Heart left ventricle (tissue), 16 donors: ENCODE measurements around the gene NOSTRIN. TPM values are rescaled to one million over a fixed set of nuclear protein-coding genes. Genes with fewer than 3 reads are reported as not detected.

Source experiments
- ATAC-seq, 4 donors: fragments of 200-7000 bp; cut with Tn5 transposase; one replicate each; pipeline ENCODE4 v1.9.1; 2020 to 2022; ENCODE audit warnings: moderate library complexity in 4 of 4, mild to moderate bottlenecking in 3 of 4, moderate number of reproducible peaks in 1 of 4
- DNase-seq, 5 donors: peaks; one replicate each; pipeline ENCODE4 v3.0.0-alpha.2; 2020
- H3K27ac ChIP-seq, 12 donors: fragments of 200-600 bp; sonication (generic) in 4 of 12; one replicate each; pipeline versions ENCODE4 v1.5.0 to v1.8.0; 2016 to 2022; ENCODE audit warnings: mild to moderate bottlenecking in 2 of 12
- H3K27me3 ChIP-seq, 9 donors: fragments of 200-600 bp; sonication (generic) in 2 of 9; one replicate each; pipeline versions ENCODE4 v1.5.1 to v1.8.0; 2016 to 2022; ENCODE audit warnings: mild to moderate bottlenecking in 3 of 9
- H3K36me3 ChIP-seq, 9 donors: fragments of 200-600 bp; sonication (generic) in 2 of 9; one replicate each; pipeline versions ENCODE4 v1.5.0 to v1.8.0; 2018 to 2022; ENCODE audit warnings: mild to moderate bottlenecking in 2 of 9
- H3K4me1 ChIP-seq, 12 donors: fragments of 200-600 bp; sonication (generic) in 4 of 12; one replicate each; pipeline versions ENCODE4 v1.5.0 to v1.8.0; 2016 to 2022; ENCODE audit warnings: mild to moderate bottlenecking in 3 of 12
- H3K4me3 ChIP-seq, 12 donors: fragments of 200-600 bp; sonication (generic) in 4 of 12; one replicate each; pipeline versions ENCODE4 v1.5.0 to v1.8.0; 2017 to 2022; ENCODE audit warnings: mild to moderate bottlenecking in 9 of 12, moderate library complexity in 4 of 12
- H3K9me3 ChIP-seq, 12 donors: fragments of 200-600 bp; sonication (generic) in 4 of 12; one replicate each; pipeline versions ENCODE4 v1.5.0 to v1.8.0; 2016 to 2022; ENCODE audit warnings: mild to moderate bottlenecking in 1 of 12
- POLR2A ChIP-seq, 2 donors: fragments of 450-650 bp; IDR thresholded peaks; one replicate each; pipeline ENCODE4 v1.6.1; 2017; ENCODE audit warnings: antibody characterized with exemption in 2 of 2, mild to moderate bottlenecking in 2 of 2, moderate library complexity in 2 of 2
- WGBS, 4 donors: extraction: QIAGEN DNeasy Blood & Tissue Kit in 2 of 4; methylation state at CpG; one replicate each; pipeline versions ENCODE4 v1.1.5 to v1.1.7; 2013 to 2018; 5-methylcytosine and 5-hydroxymethylcytosine counted together
- intact Hi-C, 10 donors: fragments of 100-400 bp; cut with DNase I; formaldehyde crosslinking; loops; one replicate each; pipeline versions ENCODE4 v1.11.1 to v1.14.2; 2022
- polyA plus RNA-seq, 2 donors: library from polyadenylated mRNA; stranded (reverse); fragments of 200-250 nt; gene quantifications; one replicate each; pipeline ENCODE4 v1.2.3, GENCODE V29; 2013
- total RNA-seq, 9 donors: library from RNA; depleted of rRNA in 2 of 9; stranded (reverse); fragments of >200 nt in 2 of 9; fragmentation: NEBNext Ultra II Directional in 3 of 9; extraction: Animal tissue kit (Norgen Biotek cat#: 25700) in 3 of 9; gene quantifications; one replicate each; pipeline versions ENCODE4 v1.1.0 to v1.2.4, GENCODE V29; 2016 to 2023
- TF ChIP-seq, protein P1 (sequence below), 12 donors: fragments of 200-600 bp; sonication (generic) in 4 of 12; IDR thresholded peaks; one replicate each; pipeline versions ENCODE4 v1.5.0 to v1.8.0; 2018 to 2022; ENCODE audit warnings: antibody characterized with exemption in 12 of 12, mild to moderate bottlenecking in 5 of 12
- donor health status: ischemic (EF 13 %, LVEDD 7.1; RV severe dilation, severe dysfunction).
- donor health status: healthy with polysubstance abuse.
- donor health status: DM: no; HTN: yes; CAD: no.
- donor health status: DM: no; HTN: no; CAD: no.
- donor health status: ischemic (EF 25% LVEDD 6.9; RV normal size, moderate dysfunction).
- donor health status: ischemic (EF 25% LVEDD 5.7; RV mildly dilated, moderate dysfunction).
- donor health status: healthy.
- donor health status: DM: yes; HTN: yes; CAD: no.
- donor health status: ischemic (EF 35%, LVEDD 5.7; RV mildly dilated, moderate dysfunction).
- donor health status: nonischemic (EF 11% LVEDD 7.7; RV severe dilation, severe dysfunction).
- donor health status: DM: yes; HTN: yes; CAD: no.
- donor health status: PGD.
- donor health status: ischemic (EF 29% LVEDD 5.4; RV normal size, mild dysfunction).
- donor health status: nonischemic (EF 23%, LVEDD 6.1; RV moderate dilation, normal function).

Gene NOSTRIN
- total and polyA plus RNA-seq, 11 donors: 8.2 to 19.1 (median 10.1) TPM

- no peaks in the 10 kb centered on the region for H3K9me3 ChIP-seq
- peaks cover 0 to 41% (median 13%) of the 10 kb centered on the region in 9 donors for H3K36me3 ChIP-seq
- intact Hi-C loops: loop anchor here in 4 of 10 donors (5.0 to 10.0 kb wide), 2 partner anchors 76 to 79 kb away; no protein-coding TSS in a partner anchor
- DNase-seq (no peak), ATAC-seq (no peak)
- TF ChIP-seq, protein P1, sequence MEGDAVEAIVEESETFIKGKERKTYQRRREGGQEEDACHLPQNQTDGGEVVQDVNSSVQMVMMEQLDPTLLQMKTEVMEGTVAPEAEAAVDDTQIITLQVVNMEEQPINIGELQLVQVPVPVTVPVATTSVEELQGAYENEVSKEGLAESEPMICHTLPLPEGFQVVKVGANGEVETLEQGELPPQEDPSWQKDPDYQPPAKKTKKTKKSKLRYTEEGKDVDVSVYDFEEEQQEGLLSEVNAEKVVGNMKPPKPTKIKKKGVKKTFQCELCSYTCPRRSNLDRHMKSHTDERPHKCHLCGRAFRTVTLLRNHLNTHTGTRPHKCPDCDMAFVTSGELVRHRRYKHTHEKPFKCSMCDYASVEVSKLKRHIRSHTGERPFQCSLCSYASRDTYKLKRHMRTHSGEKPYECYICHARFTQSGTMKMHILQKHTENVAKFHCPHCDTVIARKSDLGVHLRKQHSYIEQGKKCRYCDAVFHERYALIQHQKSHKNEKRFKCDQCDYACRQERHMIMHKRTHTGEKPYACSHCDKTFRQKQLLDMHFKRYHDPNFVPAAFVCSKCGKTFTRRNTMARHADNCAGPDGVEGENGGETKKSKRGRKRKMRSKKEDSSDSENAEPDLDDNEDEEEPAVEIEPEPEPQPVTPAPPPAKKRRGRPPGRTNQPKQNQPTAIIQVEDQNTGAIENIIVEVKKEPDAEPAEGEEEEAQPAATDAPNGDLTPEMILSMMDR (IDR thresholded peaks at IDR 0.05): no peak
- no peak for TF ChIP-seq POLR2A (IDR thresholded peaks at IDR 0.05)
- no peak overlapping the region for H3K4me3 ChIP-seq
- H3K27ac ChIP-seq: no peak overlapping the region
- no peaks in the 10 kb centered on the region for H3K27me3 ChIP-seq
- no peaks in the 10 kb centered on the region for H3K4me1 ChIP-seq
These were observed 48.4 kb downstream of the NOSTRIN start for GRCh38 chr2:168850846-168851245.

DNA sequence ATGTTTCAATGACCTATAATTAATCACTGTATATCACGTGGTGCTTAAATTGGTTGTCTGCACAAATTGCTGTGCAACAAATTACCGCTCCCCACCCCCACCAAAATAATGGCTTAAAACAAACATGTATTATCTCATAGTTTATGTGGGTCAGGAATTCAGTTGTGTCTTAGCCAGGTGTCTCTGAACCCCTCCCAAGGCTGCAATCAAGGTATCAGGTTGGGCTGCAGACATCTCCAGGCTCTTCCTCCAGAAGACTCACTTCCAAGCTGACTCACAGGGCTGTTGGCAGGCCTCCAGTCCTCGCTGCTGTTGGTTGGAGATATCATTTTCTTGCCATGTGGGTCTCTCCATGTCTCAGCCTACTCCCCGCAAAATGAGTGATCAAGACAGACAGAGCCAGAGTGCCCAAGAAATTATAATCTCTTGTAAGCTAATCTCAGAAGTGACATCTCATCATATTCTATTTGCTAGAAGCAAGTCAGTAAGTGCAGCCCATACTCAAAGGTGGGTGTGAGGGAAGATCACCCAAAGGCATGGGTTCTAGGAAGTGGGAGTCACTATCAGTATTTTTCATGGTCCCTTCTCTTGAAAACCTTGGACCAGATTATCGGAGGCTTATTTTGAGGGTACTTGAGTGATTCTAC, 49.4 kb downstream of the NOSTRIN start:
- WGBS, 4 donors: 82 to 87% (median 85%) methylated on average over 5 of the region's 5 CpGs
- TF ChIP-seq POLR2A (IDR thresholded peaks at IDR 0.05): no peak
- TF ChIP-seq, protein P1 (IDR thresholded peaks at IDR 0.05): no peak
- Histone ChIP-seq H3K27me3 (no peaks in the 10 kb centered on the region), H3K9me3 (no peaks in the 10 kb centered on the region), H3K4me1 (peaks cover 0 to 9% (median 0%) of the 10 kb centered on the region in 12 donors), H3K27ac (no peak overlapping the region), H3K36me3 (peaks cover 0 to 48% (median 13%) of the 10 kb centered on the region in 9 donors), H3K4me3 (no peak overlapping the region)
- ATAC-seq: no peak
- intact Hi-C loops: loop anchor here in 4 of 10 donors (5.0 to 10.0 kb wide), 2 partner anchors 77 to 79 kb away; no protein-coding TSS in a partner anchor
- DNase-seq: peak in 2 of 5 donors; percentile 6 to 27

- no peak for ATAC-seq
These were observed 50.0 kb downstream of the NOSTRIN start for GRCh38 chr2:168852481-168852880.

DNA sequence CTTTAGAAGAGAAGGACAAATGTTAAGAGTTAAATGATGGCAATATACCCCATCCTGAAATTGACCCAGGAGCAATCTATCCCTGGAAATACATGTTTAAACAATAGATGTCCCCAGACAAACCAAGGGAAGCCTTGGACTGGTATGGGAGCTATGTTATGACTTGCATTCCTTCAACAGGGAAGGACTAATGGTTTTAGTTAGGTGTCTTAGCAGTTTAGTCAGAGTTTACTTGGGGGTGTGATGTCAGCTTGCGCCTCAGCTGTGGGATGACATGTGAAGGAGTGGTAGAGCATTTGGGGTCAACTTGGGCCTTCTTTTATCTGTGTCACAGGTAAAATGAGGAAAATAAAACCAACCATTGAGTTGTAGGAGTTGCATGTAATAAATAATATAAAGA, 51.0 kb downstream of the NOSTRIN start:
- H3K27me3 ChIP-seq: no peaks in the 10 kb centered on the region
- intact Hi-C loops: loop anchor here in 4 of 10 donors (5.0 to 10.0 kb wide), 2 partner anchors 79 to 81 kb away; no protein-coding TSS in a partner anchor
- 96 to 100% (median 98%) methylated on average over 1 of the region's 1 CpG for WGBS, 4 donors
- DNase-seq (no peak), ATAC-seq (no peak)
- peaks cover 0 to 55% (median 13%) of the 10 kb centered on the region in 9 donors for H3K36me3 ChIP-seq
- H3K9me3 ChIP-seq: no peaks in the 10 kb centered on the region
- peaks cover 0 to 11% (median 0%) of the 10 kb centered on the region in 12 donors for H3K4me1 ChIP-seq
- no peak overlapping the region for H3K4me3 ChIP-seq
- TF ChIP-seq, protein P1 (IDR thresholded peaks at IDR 0.05): no peak
- no peak for TF ChIP-seq POLR2A (IDR thresholded peaks at IDR 0.05)
- H3K27ac ChIP-seq: no peak overlapping the region

More at GRCh38 chr2:168852481-168852880, 50.0 kb downstream of the NOSTRIN start:
- H3K4me1 ChIP-seq: peaks cover 0 to 11% (median 0%) of the 10 kb centered on the region in 12 donors
- H3K4me3 ChIP-seq: no peak overlapping the region
- no peaks in the 10 kb centered on the region for H3K27me3 ChIP-seq
- WGBS, 4 donors: 32 to 75% (median 43%) methylated on average over 3 of the region's 3 CpGs
- H3K9me3 ChIP-seq: no peaks in the 10 kb centered on the region
- TF ChIP-seq, protein P1 (IDR thresholded peaks at IDR 0.05): no peak
- no peak for TF ChIP-seq POLR2A (IDR thresholded peaks at IDR 0.05)
- peaks cover 0 to 48% (median 13%) of the 10 kb centered on the region in 9 donors for H3K36me3 ChIP-seq
- no peak for DNase-seq
- no peak overlapping the region for H3K27ac ChIP-seq
- intact Hi-C loops: loop anchor here in 4 of 10 donors (5.0 to 10.0 kb wide), 2 partner anchors 78 to 80 kb away; no protein-coding TSS in a partner anchor
